ENCODE data around the gene GKN1. TPM values are rescaled to one million over a fixed set of nuclear protein-coding genes. Genes with fewer than 3 reads are reported as not detected.

GKN1 gene
- total and polyA plus RNA-seq, 5 experiments from 2014 or later, result not detected

DNA sequence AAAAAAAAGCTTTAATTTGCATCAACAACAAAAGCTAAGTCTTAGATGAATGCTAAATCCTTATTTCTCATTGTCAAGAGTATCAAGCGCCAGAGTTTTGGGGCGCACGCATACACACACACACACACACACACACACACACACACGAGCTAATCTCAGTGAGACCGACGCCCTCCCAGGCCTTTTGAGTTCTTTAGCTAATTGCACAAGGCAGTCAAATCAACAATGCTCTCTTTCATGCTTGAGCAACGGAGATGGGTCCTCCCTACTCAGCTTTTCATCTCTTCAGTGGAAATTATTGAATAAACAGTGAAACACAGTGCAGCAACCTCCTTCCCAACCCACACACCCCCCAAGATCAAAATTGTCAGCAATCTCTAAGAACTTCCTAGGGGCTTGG lies 19.2 kb downstream of the GKN1 start:
- Mint-ChIP-seq H3K4me3 (no peak overlapping the region), H3K9me3 (no peaks in the 10 kb centered on the region), H3K4me1 (peaks cover 0 to 3% (median 0%) of the 10 kb centered on the region in 4 donors), H3K27ac (no peak overlapping the region), H3K27me3 (peaks cover 3 to 26% (median 16%) of the 10 kb centered on the region in 5 donors), H3K36me3 (no peaks in the 10 kb centered on the region)
- POLR2A ChIA-PET, result no interaction called here
- ATAC-seq (no peak), DNase-seq (no peak)

DNA sequence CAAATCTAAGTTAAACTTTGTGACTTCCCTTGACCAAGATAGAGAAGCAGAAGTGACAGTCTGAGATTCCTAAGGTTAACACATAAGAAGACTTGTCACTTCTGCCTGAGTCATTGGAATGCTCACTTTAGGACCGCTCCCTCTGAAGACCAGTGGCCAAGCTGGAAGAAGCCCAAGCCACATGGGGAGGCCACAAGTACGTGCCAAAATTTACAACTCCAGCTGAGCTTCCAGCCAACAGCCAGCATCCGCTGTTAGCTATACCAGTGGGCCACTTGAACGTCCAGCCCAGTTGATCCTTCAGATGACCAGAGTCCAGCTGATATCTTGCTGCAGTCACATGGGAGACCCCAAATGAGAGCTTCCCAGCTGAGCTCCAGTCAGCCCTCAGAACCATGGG lies 20.4 kb downstream of the GKN1 start:
- POLR2A ChIA-PET, result no interaction called here
- DNase-seq (no peak), ATAC-seq (no peak)
- no peaks in the 10 kb centered on the region for H3K36me3 Mint-ChIP-seq
- H3K4me1 Mint-ChIP-seq, result peaks cover 0 to 3% (median 0%) of the 10 kb centered on the region in 4 donors
- H3K27me3 Mint-ChIP-seq, result peaks cover 5 to 31% (median 16%) of the 10 kb centered on the region in 5 donors
- H3K27ac Mint-ChIP-seq, result no peak overlapping the region
- H3K4me3 Mint-ChIP-seq, result no peak overlapping the region
- H3K9me3 Mint-ChIP-seq, result peaks cover 0 to 4% (median 0%) of the 10 kb centered on the region in 9 donors

DNA sequence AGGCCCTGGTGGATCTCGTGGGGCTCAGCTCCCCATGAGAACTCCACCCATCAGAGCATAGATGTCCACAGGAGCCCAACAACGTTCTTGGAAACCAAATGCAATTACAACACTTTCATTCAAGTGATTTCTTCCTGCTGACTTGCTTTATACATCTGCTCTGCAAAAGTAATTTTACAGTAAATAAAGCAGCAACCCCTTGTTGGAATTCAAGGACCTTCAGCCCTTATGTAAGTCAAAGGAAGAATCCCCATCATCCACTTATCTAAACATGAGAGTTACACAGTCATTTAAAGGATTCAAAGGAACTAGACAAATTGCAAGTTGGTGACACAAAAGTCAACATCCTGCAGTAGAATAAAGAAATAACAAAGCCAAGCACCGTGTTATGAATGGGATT lies 21.5 kb downstream of the GKN1 start:
- DNase-seq (no peak), ATAC-seq (no peak)
- Mint-ChIP-seq H3K27ac (no peak overlapping the region), H3K4me3 (no peak overlapping the region), H3K4me1 (no peaks in the 10 kb centered on the region), H3K36me3 (peaks cover 0 to 3% (median 0%) of the 10 kb centered on the region in 3 donors), H3K27me3 (peaks cover 2 to 22% (median 12%) of the 10 kb centered on the region in 5 donors), H3K9me3 (peaks cover 0 to 4% (median 0%) of the 10 kb centered on the region in 9 donors)
- POLR2A ChIA-PET, result no interaction called here

- Mint-ChIP-seq H3K4me3 (no peak overlapping the region), H3K27me3 (peaks cover 9 to 34% (median 20%) of the 10 kb centered on the region in 5 donors), H3K9me3 (peaks cover 2 to 14% (median 10%) of the 10 kb centered on the region in 9 donors), H3K27ac (no peak overlapping the region), H3K36me3 (peaks cover 0 to 11% (median 8%) of the 10 kb centered on the region in 3 donors), H3K4me1 (no peaks in the 10 kb centered on the region)
- DNase-seq (no peak), ATAC-seq (no peak)
- POLR2A ChIA-PET, result no interaction called here
Measured at GRCh38 chr2:68997401-68997800, 23.0 kb downstream of the GKN1 start.

- peak overlapping the region in 1 of 10 donors; percentile 65 for H3K27ac Mint-ChIP-seq
- no peak for DNase-seq
Measured at GRCh38 chr2:69001879-69002278, 27.4 kb downstream of the GKN1 start.

DNA sequence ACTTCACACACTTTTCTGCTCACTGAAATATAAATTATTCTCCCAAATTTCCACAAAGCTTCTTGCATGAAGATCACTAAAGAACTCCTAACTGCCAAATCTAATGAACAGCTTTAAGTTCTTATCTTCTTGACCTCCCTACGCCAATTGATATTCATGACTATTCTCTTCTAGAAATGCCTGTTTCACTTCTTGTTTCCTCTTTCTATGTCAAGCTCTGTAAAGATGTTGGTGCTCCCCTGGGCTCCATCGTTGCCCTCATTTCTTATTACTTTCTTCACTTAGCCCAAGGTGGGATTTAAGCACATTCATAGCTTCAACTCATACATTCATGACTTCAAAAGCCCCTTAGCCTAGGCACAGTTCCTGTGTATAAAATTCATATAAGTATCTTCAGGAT lies 29.3 kb downstream of the GKN1 start:
- H3K4me1 Mint-ChIP-seq, result no peaks in the 10 kb centered on the region
- H3K36me3 Mint-ChIP-seq, result peaks cover 0 to 23% (median 9%) of the 10 kb centered on the region in 3 donors
- POLR2A ChIA-PET, result no interaction called here
- H3K27me3 Mint-ChIP-seq, result peaks cover 19 to 48% (median 24%) of the 10 kb centered on the region in 5 donors
- ATAC-seq (no peak), DNase-seq (no peak)
- H3K9me3 Mint-ChIP-seq, result peaks cover 8 to 27% (median 20%) of the 10 kb centered on the region in 9 donors
- H3K27ac Mint-ChIP-seq, result no peak overlapping the region
- no peak overlapping the region for H3K4me3 Mint-ChIP-seq

More at GRCh38 chr2:69001879-69002278, 27.4 kb downstream of the GKN1 start:
- no peaks in the 10 kb centered on the region for H3K4me1 Mint-ChIP-seq
- H3K9me3 Mint-ChIP-seq, result peaks cover 8 to 27% (median 20%) of the 10 kb centered on the region in 9 donors
- no peak overlapping the region for H3K4me3 Mint-ChIP-seq
- peaks cover 19 to 56% (median 28%) of the 10 kb centered on the region in 5 donors for H3K27me3 Mint-ChIP-seq
- POLR2A ChIA-PET, result no interaction called here
- H3K36me3 Mint-ChIP-seq, result peaks cover 0 to 23% (median 9%) of the 10 kb centered on the region in 3 donors
- ATAC-seq, result no peak

DNA sequence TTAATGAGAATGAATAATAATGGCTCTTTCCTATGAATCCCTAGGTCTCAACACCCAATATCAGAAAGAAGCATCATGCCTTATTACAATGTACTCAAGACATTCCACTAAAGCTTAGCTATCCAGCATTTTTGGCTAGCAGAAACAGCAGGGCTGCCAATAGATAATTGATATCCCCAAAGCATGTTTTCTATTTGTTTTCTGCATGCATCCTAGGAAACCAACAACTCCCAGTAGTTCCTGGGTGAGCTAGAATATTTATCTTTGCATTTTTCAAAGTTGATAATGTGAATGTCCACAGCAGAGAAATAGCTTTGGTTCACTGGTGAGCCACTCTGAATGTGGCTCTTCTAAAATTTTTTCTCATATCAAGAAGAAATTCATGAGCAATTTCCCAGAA lies 32.7 kb downstream of the GKN1 start:
- ATAC-seq, result no peak
- Mint-ChIP-seq H3K27ac (no peak overlapping the region), H3K36me3 (peaks cover 0 to 14% (median 3%) of the 10 kb centered on the region in 3 donors), H3K4me1 (peaks cover 0 to under 1% (median 0%) of the 10 kb centered on the region in 4 donors), H3K4me3 (no peak overlapping the region), H3K27me3 (peaks cover 16 to 38% (median 19%) of the 10 kb centered on the region in 5 donors), H3K9me3 (peaks cover 5 to 17% (median 12%) of the 10 kb centered on the region in 9 donors)
- POLR2A ChIA-PET, result no interaction called here
- DNase-seq, result no peak

GRCh38 chr2:69007603-69008002 lies 33.2 kb downstream of the GKN1 start:
- Mint-ChIP-seq H3K36me3 (peaks cover 0 to 10% (median 0%) of the 10 kb centered on the region in 3 donors), H3K4me1 (peaks cover 3 to 5% (median 3%) of the 10 kb centered on the region in 4 donors), H3K27me3 (peaks cover 13 to 38% (median 23%) of the 10 kb centered on the region in 5 donors), H3K27ac (no peak overlapping the region), H3K9me3 (peaks cover under 1 to 13% (median 8%) of the 10 kb centered on the region in 9 donors), H3K4me3 (no peak overlapping the region)
- POLR2A ChIA-PET, result no interaction called here
- DNase-seq (no peak), ATAC-seq (no peak)

GRCh38 chr2:69010437-69011194 lies 36.2 kb downstream of the GKN1 start:
- ATAC-seq, result no peak
- H3K36me3 Mint-ChIP-seq, result no peaks in the 10 kb centered on the region
- peaks cover 11 to 18% (median 16%) of the 10 kb centered on the region in 4 donors for H3K4me1 Mint-ChIP-seq
- DNase-seq, result no peak
- peak overlapping the region in 1 of 10 donors; percentile 3 for H3K27ac Mint-ChIP-seq
- POLR2A ChIA-PET, result no interaction called here
- H3K9me3 Mint-ChIP-seq, result no peaks in the 10 kb centered on the region
- H3K27me3 Mint-ChIP-seq, result peaks cover 19 to 44% (median 32%) of the 10 kb centered on the region in 5 donors
- H3K4me3 Mint-ChIP-seq, result no peak overlapping the region

GRCh38 chr2:69011611-69012157 lies 37.2 kb downstream of the GKN1 start:
- Mint-ChIP-seq H3K4me3 (peak overlapping the region in 5 of 10 donors; percentile 6 to 88 (median 76)), H3K36me3 (no peaks in the 10 kb centered on the region), H3K9me3 (no peaks in the 10 kb centered on the region), H3K27ac (no peak overlapping the region), H3K4me1 (peaks cover 11 to 18% (median 16%) of the 10 kb centered on the region in 4 donors), H3K27me3 (peaks cover 21 to 43% (median 28%) of the 10 kb centered on the region in 5 donors)
- POLR2A ChIA-PET, result no interaction called here
- ATAC-seq, result no peak
- no peak for DNase-seq

DNA sequence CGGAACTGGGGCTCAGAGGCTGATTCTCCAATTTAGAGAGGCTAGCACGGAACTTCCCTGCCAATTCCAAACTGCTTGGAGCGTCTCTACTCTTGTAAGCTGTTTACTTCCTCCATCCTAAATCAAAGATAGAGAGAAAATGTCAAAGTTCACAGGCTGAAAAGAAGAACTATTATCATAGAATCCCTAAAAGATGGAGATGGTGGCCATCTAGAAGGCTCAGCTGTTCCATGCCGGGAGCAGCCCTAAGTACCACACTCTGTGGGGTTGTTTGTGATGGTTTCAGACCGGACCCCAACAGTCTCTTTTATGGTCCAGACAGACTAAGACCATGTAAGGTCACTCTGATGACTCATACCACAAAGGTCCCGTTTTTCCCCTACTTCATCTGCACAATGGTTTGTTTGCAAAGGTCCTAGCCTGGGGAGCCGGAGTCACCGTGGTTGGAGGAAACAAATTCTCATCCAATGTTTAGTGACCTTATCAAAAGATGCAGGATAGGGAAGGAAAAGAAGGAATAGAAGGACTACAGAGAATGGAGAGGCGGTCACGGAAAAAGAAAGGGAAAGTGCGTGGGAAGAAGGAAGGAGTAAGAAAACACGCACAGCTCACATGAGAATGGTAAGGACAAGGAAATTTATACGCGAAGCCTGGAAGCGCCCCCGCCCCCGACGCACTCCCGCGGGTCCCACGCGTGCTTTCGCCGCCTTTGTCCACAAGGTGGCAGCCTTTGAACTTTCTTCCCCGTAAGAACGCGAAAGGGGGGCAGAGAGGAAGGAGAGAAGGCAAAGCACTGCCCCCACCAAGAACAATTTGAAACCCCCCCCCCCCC lies 38.1 kb downstream of the GKN1 start:
- Mint-ChIP-seq H3K27me3 (peaks cover 25 to 49% (median 36%) of the 10 kb centered on the region in 5 donors), H3K4me1 (peaks cover 11 to 18% (median 16%) of the 10 kb centered on the region in 4 donors), H3K9me3 (no peaks in the 10 kb centered on the region), H3K4me3 (peak overlapping the region; percentile 72 to 88 (median 82)), H3K27ac (peak overlapping the region in 2 of 10 donors; percentile 11 to 61), H3K36me3 (no peaks in the 10 kb centered on the region)
- DNase-seq (peak in 9 of 10 donors; percentile 22 to 73 (median 39)), ATAC-seq (peak; percentile 60 to 82)
- POLR2A ChIA-PET, result no interaction called here

DNA sequence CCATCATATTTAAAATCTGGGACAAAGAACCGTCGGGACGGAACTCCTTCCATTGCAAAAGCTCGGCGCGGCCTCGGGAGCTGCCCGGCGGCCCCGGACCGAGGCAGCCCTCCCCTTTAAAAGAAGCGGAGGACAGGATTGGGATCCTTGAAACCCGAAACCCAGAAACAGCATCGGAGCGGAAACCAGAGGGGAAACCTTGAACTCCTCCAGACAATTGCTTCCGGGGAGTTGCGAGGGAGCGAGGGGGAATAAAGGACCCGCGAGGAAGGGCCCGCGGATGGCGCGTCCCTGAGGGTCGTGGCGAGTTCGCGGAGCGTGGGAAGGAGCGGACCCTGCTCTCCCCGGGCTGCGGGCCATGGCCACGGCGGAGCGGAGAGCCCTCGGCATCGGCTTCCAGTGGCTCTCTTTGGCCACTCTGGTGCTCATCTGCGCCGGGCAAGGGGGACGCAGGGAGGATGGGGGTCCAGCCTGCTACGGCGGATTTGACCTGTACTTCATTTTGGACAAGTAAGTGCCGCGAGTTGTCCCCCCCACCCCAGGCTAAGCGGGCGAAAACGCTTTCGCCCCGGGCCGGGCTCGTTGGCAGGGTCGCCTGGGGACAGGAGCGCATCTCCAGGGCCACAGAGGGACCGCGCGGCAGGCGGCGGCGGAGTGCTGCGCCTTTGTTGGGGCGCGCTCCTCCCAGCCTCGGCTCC lies 38.9 kb downstream of the GKN1 start, which contains the start of gene ANTXR1:
Gene ANTXR1, plus strand, starts transcription at position 38 of the 698 bp plus-strand sequence. Its CDS starts 321 bp downstream, at position 359.
- Mint-ChIP-seq H3K27me3 (peaks cover 30 to 57% (median 42%) of the 10 kb centered on the region in 5 donors), H3K27ac (peak within 1 kb of the TSS in 2 of 10 donors; percentile 11 to 61)
- POLR2A ChIA-PET, result no interaction called here

More for the DNA sequence above, 38.9 kb downstream of the GKN1 start, which contains the start of gene ANTXR1:
- Mint-ChIP-seq H3K9me3 (no peaks in the 10 kb centered on the region), H3K36me3 (no peaks in the 10 kb centered on the region), H3K4me3 (peak within 1 kb of the TSS; percentile 72 to 88 (median 82)), H3K4me1 (peaks cover 11 to 18% (median 16%) of the 10 kb centered on the region in 4 donors)
- DNase-seq, result peak in 6 of 10 donors; percentile 4 to 20 (median 10)
- ATAC-seq, result peak; percentile 72 to 79
